ENCODE measurements around the gene DTD1.

DTD1 gene

DNA sequence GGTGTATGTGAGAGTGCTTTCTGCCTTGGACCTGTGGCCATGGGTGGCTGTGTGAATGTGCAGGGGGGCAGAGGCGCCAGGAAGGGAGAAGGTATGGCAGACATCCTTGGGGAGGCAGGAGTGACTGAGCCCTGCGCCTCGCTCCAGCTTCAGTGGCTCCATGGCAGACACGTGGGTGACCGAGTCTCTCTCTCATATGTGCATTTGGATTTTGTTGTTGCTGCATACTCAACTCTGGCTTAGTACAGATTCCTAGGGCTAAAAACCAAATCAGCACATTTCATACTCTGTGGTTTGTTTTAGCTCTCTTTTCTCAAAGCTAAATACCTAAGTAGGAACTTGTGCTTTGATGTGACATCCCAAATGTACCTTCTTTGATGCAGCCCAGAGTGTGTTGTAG, 97.6 kb downstream of the DTD1 start:
- H3K27me3 Mint-ChIP-seq: no peaks in the 10 kb centered on the region
- no peaks in the 10 kb centered on the region for H3K9me3 Mint-ChIP-seq
- peaks cover 8% of the 10 kb centered on the region for H3K4me1 Mint-ChIP-seq (ENCODE audit: low read depth)
- no peak overlapping the region for H3K4me3 Mint-ChIP-seq
- H3K36me3 Mint-ChIP-seq (ENCODE audit: low read depth): no peaks in the 10 kb centered on the region
- no peak overlapping the region for H3K27ac Mint-ChIP-seq
- intact Hi-C loops (cut with micrococcal nuclease): no loop called here

DNA sequence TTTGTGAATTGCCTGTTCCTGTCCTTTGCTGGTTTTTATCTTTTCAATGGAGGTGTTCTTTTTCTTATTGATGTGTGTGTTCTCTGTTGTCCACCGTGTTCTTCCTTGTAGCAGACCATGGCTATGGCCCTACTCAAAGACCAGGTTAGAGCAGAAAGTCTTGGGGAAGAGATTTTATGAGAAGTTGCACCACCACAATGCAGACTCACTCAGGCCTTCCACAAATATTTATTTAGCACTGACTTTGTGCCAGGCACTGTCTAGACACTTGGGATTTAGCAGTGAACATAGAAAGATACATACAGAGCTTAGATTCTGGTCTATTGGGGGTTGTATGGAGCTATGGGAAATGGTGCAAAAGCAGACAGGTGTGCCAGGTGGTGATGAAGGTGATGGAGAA, 98.8 kb downstream of the DTD1 start:
- H3K4me1 Mint-ChIP-seq (ENCODE audit: low read depth): peaks cover 8% of the 10 kb centered on the region
- no peaks in the 10 kb centered on the region for H3K27me3 Mint-ChIP-seq
- intact Hi-C loops (cut with micrococcal nuclease): no loop called here
- no peak overlapping the region for H3K4me3 Mint-ChIP-seq
- no peak overlapping the region for H3K27ac Mint-ChIP-seq
- no peaks in the 10 kb centered on the region for H3K36me3 Mint-ChIP-seq (ENCODE audit: low read depth)
- H3K9me3 Mint-ChIP-seq: no peaks in the 10 kb centered on the region

DNA sequence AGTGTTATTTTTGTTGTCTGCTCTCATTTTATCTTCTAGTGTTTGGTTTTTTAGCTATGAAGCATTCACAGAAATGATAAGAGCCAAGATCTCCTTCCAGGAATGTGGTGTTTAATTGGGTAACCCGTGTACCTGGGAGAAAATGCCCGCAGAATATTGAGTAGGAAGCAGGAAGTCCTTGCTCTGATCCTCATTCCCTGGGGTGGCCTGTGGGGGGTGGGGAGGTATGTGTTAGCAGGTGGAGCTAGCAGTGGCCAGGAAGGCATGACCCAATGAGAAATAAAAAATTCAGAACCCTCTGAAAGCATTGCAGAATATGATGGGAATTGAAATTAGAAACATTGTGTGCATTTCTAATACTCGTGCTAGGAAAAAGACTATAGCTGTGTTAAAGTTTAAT, 100.8 kb downstream of the DTD1 start:
- Mint-ChIP-seq H3K9me3 (no peaks in the 10 kb centered on the region), H3K4me1 (ENCODE audit: low read depth) (peaks cover 8% of the 10 kb centered on the region), H3K4me3 (no peak overlapping the region), H3K27ac (no peak overlapping the region), H3K27me3 (no peaks in the 10 kb centered on the region), H3K36me3 (ENCODE audit: low read depth) (no peaks in the 10 kb centered on the region)
- intact Hi-C loops (cut with micrococcal nuclease): no loop called here

DNA sequence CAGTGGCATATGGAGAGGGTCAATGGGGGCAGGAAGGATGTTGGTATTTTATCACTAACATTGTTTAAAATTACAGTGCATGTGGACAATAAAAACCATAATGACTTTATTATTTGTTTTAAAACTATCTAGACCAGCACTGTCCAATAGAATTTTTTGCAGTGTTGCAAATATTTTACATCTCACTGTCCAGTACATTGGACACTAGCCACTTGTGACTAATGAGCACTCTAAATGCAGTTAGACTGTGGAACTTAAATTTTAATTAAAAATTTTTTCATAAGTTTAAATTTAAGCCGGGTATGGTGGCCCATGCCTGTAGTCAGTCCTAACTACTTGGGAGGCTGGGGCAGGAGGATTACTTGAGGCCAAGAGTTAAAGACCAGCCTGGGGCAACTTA, 101.7 kb downstream of the DTD1 start:
- peaks cover 8% of the 10 kb centered on the region for H3K4me1 Mint-ChIP-seq (ENCODE audit: low read depth)
- H3K4me3 Mint-ChIP-seq: no peak overlapping the region
- H3K36me3 Mint-ChIP-seq (ENCODE audit: low read depth): no peaks in the 10 kb centered on the region
- intact Hi-C loops (cut with micrococcal nuclease): no loop called here
- H3K27me3 Mint-ChIP-seq: no peaks in the 10 kb centered on the region
- H3K9me3 Mint-ChIP-seq: no peaks in the 10 kb centered on the region
- H3K27ac Mint-ChIP-seq: no peak overlapping the region

DNA sequence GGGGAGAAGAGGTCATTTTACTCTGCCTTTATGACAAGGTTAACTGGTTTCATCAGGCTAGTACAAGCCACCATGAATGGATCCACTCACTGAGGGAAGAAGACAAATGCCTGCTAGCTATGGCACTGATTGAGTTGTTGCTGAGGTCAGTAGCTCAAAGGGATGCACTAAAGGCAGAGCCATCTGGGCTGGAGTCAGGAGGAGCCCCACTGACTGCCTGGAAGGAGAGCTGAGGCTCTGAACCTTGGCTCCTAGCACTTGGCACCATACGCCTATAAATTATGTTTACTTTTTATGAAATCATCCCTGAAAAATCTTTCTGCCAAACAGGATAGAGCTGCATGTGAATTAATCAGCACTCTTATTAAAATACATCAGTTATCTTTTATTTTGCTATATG, 104.6 kb downstream of the DTD1 start:
- intact Hi-C loops (cut with micrococcal nuclease): no loop called here
- Mint-ChIP-seq H3K4me1 (ENCODE audit: low read depth) (no peaks in the 10 kb centered on the region), H3K27me3 (no peaks in the 10 kb centered on the region), H3K27ac (no peak overlapping the region), H3K9me3 (peaks cover 9% of the 10 kb centered on the region), H3K36me3 (ENCODE audit: low read depth) (no peaks in the 10 kb centered on the region), H3K4me3 (no peak overlapping the region)

DNA sequence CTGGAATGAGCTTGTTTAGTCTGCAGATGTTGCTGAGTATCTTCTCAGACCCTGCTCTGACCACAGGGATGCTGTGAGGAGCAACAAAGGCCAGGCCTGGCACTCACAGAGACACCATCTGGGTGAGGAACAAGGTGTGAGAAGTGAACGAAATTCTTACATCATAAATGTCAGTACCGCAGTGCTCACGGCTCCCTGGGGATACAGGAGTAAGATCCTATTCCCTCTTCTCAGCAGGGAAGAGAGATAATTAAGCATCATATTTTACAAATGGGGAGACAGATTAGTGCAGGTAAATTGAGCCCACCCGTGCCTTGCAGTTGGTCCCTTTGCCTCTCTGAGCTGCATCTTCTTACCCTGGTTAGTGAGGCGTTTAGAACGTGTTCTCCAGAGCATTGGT, 106.2 kb downstream of the DTD1 start:
- Mint-ChIP-seq H3K9me3 (peaks cover 9% of the 10 kb centered on the region), H3K4me1 (ENCODE audit: low read depth) (no peaks in the 10 kb centered on the region), H3K27me3 (no peaks in the 10 kb centered on the region), H3K36me3 (ENCODE audit: low read depth) (no peaks in the 10 kb centered on the region), H3K4me3 (no peak overlapping the region), H3K27ac (no peak overlapping the region)
- intact Hi-C loops (cut with micrococcal nuclease): no loop called here

DNA sequence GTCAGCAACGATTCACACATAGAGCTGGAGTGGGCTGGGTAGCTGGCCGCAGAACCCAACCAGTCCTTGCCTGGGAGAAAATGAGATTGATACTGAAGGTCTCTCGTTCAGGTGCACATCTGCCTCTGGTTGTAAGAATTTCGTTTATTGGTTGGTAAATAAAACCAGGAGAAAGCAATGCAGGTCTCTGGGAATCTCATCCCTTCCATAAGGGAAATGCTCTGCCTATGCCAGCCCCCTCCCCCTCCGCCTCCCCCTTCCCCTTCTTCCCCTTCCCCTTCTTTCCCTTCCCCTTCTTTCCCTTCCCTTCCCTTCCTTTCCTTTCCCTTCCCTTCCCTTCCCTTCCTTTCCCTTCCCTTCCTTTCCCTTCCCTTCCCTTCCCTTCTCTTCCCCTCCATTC, 107.3 kb downstream of the DTD1 start:
- H3K4me1 Mint-ChIP-seq (ENCODE audit: low read depth): no peaks in the 10 kb centered on the region
- H3K4me3 Mint-ChIP-seq: no peak overlapping the region
- peaks cover 9% of the 10 kb centered on the region for H3K9me3 Mint-ChIP-seq
- H3K27ac Mint-ChIP-seq: no peak overlapping the region
- H3K36me3 Mint-ChIP-seq (ENCODE audit: low read depth): no peaks in the 10 kb centered on the region
- intact Hi-C loops (cut with micrococcal nuclease): no loop called here
- no peaks in the 10 kb centered on the region for H3K27me3 Mint-ChIP-seq

DNA sequence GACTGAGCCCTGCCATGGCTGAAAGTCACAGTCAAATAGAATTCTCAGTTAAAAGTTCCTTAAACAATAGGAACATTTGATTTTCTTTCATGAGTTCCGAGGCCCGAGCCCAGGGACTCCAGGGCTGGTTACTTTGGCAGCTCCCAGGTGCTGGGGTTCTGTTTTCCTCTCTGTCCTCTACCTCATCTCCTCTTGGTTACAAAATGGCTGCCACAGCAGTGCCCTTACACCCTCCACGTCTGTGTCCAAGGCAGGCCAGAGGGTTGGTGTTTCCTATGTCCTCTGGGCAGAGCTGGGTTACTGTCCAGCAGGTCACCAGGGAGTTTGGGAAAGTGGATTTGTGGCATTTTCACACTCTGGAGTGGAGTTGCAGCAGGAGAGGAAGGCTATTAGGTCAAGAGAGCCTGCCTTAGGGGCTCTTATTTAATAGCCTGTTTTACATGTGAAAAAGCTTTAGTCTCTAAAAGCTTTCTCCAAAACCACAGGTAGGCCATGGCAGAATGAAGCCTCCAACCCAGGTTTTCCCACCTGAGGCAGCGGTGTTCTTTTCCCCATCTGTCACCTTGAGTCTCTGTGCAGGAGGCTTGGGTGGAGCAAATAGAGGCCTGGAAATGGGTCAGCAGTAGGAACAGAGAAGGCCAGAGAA, 111.0 kb downstream of the DTD1 start:
- Mint-ChIP-seq H3K27me3 (no peaks in the 10 kb centered on the region), H3K4me1 (ENCODE audit: low read depth) (peaks cover 16% of the 10 kb centered on the region), H3K27ac (no peak overlapping the region), H3K4me3 (no peak overlapping the region), H3K36me3 (ENCODE audit: low read depth) (no peaks in the 10 kb centered on the region), H3K9me3 (peaks cover 9% of the 10 kb centered on the region)
- intact Hi-C loops (cut with micrococcal nuclease): no loop called here

DNA sequence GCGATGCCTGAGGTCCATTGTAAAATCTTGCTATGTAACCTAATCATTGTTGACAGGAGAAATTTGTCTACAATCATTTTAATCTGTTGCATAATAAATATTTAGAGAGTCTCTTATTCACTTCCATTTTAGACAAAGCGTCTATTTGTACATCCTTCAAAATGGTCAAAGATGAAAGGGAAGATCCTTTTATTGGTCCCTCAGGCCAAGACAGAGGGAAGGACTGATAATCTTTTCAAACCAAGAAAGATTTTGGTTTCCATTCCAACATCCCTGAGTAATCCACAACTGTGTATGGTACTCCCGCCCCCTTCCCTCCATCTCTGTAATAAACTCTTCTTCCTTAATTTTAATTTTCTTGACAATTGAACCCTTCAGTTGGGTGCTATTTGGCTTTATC, 114.1 kb downstream of the DTD1 start:
- no peaks in the 10 kb centered on the region for H3K9me3 Mint-ChIP-seq
- no peak overlapping the region for H3K4me3 Mint-ChIP-seq
- H3K36me3 Mint-ChIP-seq (ENCODE audit: low read depth): no peaks in the 10 kb centered on the region
- H3K4me1 Mint-ChIP-seq (ENCODE audit: low read depth): peaks cover 30% of the 10 kb centered on the region
- H3K27me3 Mint-ChIP-seq: no peaks in the 10 kb centered on the region
- intact Hi-C loops (cut with micrococcal nuclease): no loop called here
- H3K27ac Mint-ChIP-seq: no peak overlapping the region

DNA sequence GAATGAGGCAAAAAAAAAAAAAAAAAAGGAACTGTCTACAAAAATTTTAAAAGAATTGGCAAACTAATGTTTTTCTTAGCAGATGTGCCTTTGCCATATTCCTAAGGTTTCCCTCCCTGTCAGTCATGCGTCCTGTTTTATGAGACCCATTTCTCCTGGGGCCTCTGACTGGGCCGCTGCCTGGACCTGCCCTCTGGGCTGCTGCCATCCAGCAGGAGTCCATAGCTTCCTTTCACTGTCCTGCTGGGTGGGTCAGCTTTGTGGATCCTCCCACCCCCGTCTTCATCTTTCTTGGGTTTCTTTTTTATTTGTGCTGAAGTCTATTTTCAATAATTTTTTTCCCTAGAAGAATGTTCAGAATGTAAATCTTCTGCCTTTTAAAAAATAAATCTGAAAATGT, 114.9 kb downstream of the DTD1 start:
- H3K27ac Mint-ChIP-seq: no peak overlapping the region
- H3K4me3 Mint-ChIP-seq: no peak overlapping the region
- intact Hi-C loops (cut with micrococcal nuclease): no loop called here
- no peaks in the 10 kb centered on the region for H3K9me3 Mint-ChIP-seq
- no peaks in the 10 kb centered on the region for H3K27me3 Mint-ChIP-seq
- H3K4me1 Mint-ChIP-seq (ENCODE audit: low read depth): peaks cover 30% of the 10 kb centered on the region
- H3K36me3 Mint-ChIP-seq (ENCODE audit: low read depth): no peaks in the 10 kb centered on the region

DNA sequence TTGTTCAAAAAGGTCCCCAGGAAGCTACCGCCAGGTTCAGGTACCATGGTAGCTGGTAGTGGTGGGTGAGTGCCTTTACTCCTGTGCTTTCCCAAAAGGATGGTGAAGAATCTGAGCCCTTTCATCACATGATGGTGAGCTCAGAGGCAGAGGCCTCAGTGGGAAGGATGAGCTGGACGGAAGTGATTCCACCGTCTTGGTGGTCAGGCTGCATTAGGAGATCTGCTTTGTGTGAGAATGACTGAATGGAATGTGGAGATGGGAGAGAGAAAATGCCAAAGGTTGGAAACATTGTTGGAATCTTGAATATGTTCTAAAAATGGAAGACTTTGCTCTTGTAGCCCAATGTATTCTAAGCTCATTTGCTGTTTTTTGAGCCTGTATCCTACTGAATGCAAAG, 117.6 kb downstream of the DTD1 start:
- peaks cover 27% of the 10 kb centered on the region for H3K4me1 Mint-ChIP-seq (ENCODE audit: low read depth)
- intact Hi-C loops (cut with micrococcal nuclease): no loop called here
- no peaks in the 10 kb centered on the region for H3K27me3 Mint-ChIP-seq
- no peak overlapping the region for H3K4me3 Mint-ChIP-seq
- H3K27ac Mint-ChIP-seq: no peak overlapping the region
- H3K9me3 Mint-ChIP-seq: no peaks in the 10 kb centered on the region
- no peaks in the 10 kb centered on the region for H3K36me3 Mint-ChIP-seq (ENCODE audit: low read depth)

DNA sequence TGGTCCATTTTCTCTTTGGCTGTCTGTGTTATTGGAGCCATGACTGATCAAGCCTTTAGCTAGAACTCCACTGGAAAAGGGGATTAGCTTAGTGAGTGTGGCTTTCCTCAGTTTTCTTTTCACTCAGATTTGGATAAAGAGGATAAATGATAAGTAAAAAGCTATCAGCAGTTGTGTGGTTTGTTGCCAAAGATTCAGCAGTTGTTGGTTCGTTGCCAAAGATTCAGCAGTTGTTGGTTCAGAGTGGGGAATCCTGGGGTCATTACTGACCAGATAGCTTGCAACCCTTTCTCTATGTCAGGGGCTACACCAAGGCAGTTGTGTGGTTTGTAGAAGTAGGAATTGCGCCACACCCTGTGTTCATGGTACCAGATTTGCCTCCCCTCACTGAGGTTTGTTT, 118.1 kb downstream of the DTD1 start:
- no peaks in the 10 kb centered on the region for H3K36me3 Mint-ChIP-seq (ENCODE audit: low read depth)
- intact Hi-C loops (cut with micrococcal nuclease): no loop called here
- peaks cover 24% of the 10 kb centered on the region for H3K4me1 Mint-ChIP-seq (ENCODE audit: low read depth)
- no peaks in the 10 kb centered on the region for H3K9me3 Mint-ChIP-seq
- no peaks in the 10 kb centered on the region for H3K27me3 Mint-ChIP-seq
- H3K4me3 Mint-ChIP-seq: no peak overlapping the region
- no peak overlapping the region for H3K27ac Mint-ChIP-seq

DNA sequence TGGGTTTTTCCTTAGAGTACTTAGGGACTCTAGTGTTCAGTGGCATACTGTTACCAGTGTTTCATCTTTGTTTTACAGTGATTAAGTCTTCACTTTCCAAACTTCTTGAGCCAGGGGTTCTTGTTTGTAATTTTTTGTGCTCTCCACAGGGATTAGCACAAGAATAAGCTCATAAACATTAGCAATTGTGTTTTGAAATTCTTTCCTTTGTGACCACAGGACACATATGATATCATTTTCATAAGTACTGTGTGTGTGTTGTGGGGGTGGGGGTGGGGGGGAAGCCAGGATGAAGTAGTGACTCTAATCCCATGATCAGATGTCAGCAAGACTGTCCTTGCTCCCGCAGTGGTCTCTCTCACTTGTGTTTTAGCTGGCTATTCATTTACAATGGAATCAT, 124.3 kb downstream of the DTD1 start:
- H3K27me3 Mint-ChIP-seq: no peaks in the 10 kb centered on the region
- no peaks in the 10 kb centered on the region for H3K4me1 Mint-ChIP-seq (ENCODE audit: low read depth)
- H3K9me3 Mint-ChIP-seq: no peaks in the 10 kb centered on the region
- H3K27ac Mint-ChIP-seq: no peak overlapping the region
- no peak overlapping the region for H3K4me3 Mint-ChIP-seq
- H3K36me3 Mint-ChIP-seq (ENCODE audit: low read depth): peaks cover 5% of the 10 kb centered on the region
- intact Hi-C loops (cut with micrococcal nuclease): no loop called here

DNA sequence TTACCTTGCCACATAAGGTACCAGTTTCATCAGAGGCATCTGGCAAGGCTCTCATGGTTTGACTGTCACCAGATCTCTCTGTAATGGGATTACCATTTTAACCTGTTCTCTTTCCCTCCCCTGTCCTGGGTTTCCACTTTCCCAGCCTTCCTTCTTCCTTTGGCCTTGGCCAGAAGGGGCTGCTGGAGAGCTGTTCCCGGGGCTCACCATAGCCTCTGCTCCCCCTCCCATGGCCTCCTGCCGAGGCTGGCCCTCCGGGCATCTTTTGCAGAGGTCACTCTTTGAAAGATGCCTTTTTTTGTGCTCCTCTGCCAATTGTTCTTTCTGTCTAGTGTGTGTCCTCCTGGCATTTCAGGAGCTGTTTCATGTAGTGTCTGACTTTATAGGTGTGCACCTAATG, 125.0 kb downstream of the DTD1 start:
- Mint-ChIP-seq H3K9me3 (no peaks in the 10 kb centered on the region), H3K4me1 (ENCODE audit: low read depth) (no peaks in the 10 kb centered on the region), H3K27me3 (no peaks in the 10 kb centered on the region), H3K27ac (no peak overlapping the region), H3K36me3 (ENCODE audit: low read depth) (peaks cover 5% of the 10 kb centered on the region), H3K4me3 (no peak overlapping the region)
- intact Hi-C loops (cut with micrococcal nuclease): no loop called here

DNA sequence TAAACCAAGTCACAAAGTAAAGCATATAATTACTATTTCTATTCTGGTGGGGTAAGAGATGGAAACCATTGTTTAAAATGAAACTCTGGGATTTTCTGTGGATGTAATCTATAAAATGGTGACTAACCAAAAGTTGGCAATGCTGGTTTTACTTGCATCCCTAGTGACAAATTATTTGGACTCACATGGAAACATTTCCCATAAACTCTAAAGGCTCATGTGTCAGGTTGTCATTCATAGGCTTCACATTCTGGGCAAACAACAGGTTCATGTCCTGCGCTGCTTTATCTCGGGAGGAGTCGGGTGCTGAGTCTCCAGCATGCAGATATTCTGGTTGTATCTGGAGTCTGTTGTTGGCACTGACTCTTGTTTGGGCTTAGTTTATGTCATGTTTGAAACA, 127.7 kb downstream of the DTD1 start:
- no peaks in the 10 kb centered on the region for H3K27me3 Mint-ChIP-seq
- H3K9me3 Mint-ChIP-seq: no peaks in the 10 kb centered on the region
- no peak overlapping the region for H3K4me3 Mint-ChIP-seq
- H3K36me3 Mint-ChIP-seq (ENCODE audit: low read depth): peaks cover 5% of the 10 kb centered on the region
- H3K4me1 Mint-ChIP-seq (ENCODE audit: low read depth): no peaks in the 10 kb centered on the region
- no peak overlapping the region for H3K27ac Mint-ChIP-seq
- intact Hi-C loops (cut with micrococcal nuclease): no loop called here

Measured in dendritic cell treated with granulocyte-macrophage colony-stimulating factor and Interleukin-4, amounts not matched to agents 40 ng/mL and 50 ng/mL, for 4 days (primary cell).